MM.1S (cell line): ENCODE results near the gene VPS29.
A peak's percentile ranks its signal among the peaks of the same experiment; 100 is the strongest.

Experiments used
- DNase-seq: peaks from one replicate; pipeline ENCODE4 v3.0.0-alpha.2; 2015
- H2AFZ ChIP-seq: fragments of 300-600 bp; sonication (generic); 2 replicates; pipeline ENCODE4 v1.6.0; 2016; ENCODE audit warnings: antibody characterized with exemption, low read length
- H3F3A ChIP-seq: fragments of 300-600 bp; sonication (generic); 2 replicates; pipeline ENCODE4 v1.6.1; 2016; ENCODE audit warnings: mild to moderate bottlenecking, antibody characterized with exemption, low read length, moderate library complexity, mixed read lengths; ENCODE audit not compliant: insufficient read depth
- H3K27ac ChIP-seq: fragments of 300-600 bp; sonication (generic); 2 replicates; pipeline ENCODE4 v1.5.1; 2016; ENCODE audit warnings: mild to moderate bottlenecking, low read length
- H3K27me3 ChIP-seq: fragments of 300-600 bp; sonication (generic); replicated peaks from 2 replicates; pipeline ENCODE4 v1.6.0; 2016; ENCODE audit warnings: low read length; ENCODE audit not compliant: insufficient read depth
- H3K36me3 ChIP-seq: fragments of 300-600 bp; sonication (generic); replicated peaks from 2 replicates; pipeline ENCODE4 v1.6.1; 2016; ENCODE audit warnings: mild to moderate bottlenecking, low read length, mixed read lengths; ENCODE audit not compliant: insufficient read depth
- H3K4me1 ChIP-seq: fragments of 300-600 bp; sonication (generic); 2 replicates; pipeline ENCODE4 v1.6.1; 2016; ENCODE audit warnings: low read length, mixed read lengths
- H3K4me2 ChIP-seq: fragments of 300-600 bp; sonication (generic); 2 replicates; pipeline ENCODE4 v1.6.0; 2016; ENCODE audit warnings: low read depth, low read length
- H3K4me3 ChIP-seq: fragments of 300-600 bp; sonication (generic); 2 replicates; pipeline ENCODE4 v1.5.1; 2016; ENCODE audit warnings: low read length, mixed read lengths
- H3K79me2 ChIP-seq: fragments of 300-600 bp; sonication (generic); 2 replicates; pipeline ENCODE4 v1.6.1; 2016; ENCODE audit warnings: mixed run types, low read length, mixed read lengths
- H3K9ac ChIP-seq: fragments of 300-600 bp; sonication (generic); 2 replicates; pipeline ENCODE4 v1.6.1; 2016; ENCODE audit warnings: low read length, mixed read lengths
- H3K9me2 ChIP-seq: fragments of 300-600 bp; sonication (generic); replicated peaks from 2 replicates; pipeline ENCODE4 v1.6.1; 2016; ENCODE audit warnings: mild to moderate bottlenecking, low read length, mixed read lengths; ENCODE audit not compliant: insufficient read depth
- H3K9me3 ChIP-seq: fragments of 300-600 bp; sonication (generic); replicated peaks from 2 replicates; pipeline ENCODE4 v1.6.1; 2016; ENCODE audit warnings: mild to moderate bottlenecking, low read length, mixed read lengths; ENCODE audit not compliant: insufficient read depth
- H4K20me1 ChIP-seq: fragments of 300-600 bp; sonication (generic); 2 replicates; pipeline ENCODE4 v1.6.1; 2016; ENCODE audit warnings: mild to moderate bottlenecking, low read length, moderate library complexity, mixed read lengths; ENCODE audit not compliant: insufficient read depth
- CTCF ChIP-seq: fragments of 300-600 bp; sonication (generic); IDR thresholded peaks from 2 replicates; pipeline ENCODE4 v1.5.1; 2016; ENCODE audit warnings: antibody characterized with exemption, low read length, mixed read lengths
- EZH2 ChIP-seq: fragments of 300-600 bp; sonication (generic); optimal IDR thresholded peaks from 2 replicates; pipeline ENCODE3; 2017; ENCODE audit warnings: low read depth, mild to moderate bottlenecking, antibody characterized with exemption, low read length, mixed read lengths
- EZH2phosphoT487 ChIP-seq: fragments of 300-600 bp; sonication (generic); IDR thresholded peaks from 2 replicates; pipeline ENCODE4 v1.6.1; 2018; ENCODE audit warnings: antibody characterized with exemption, low read length

The VPS29 gene

DNA sequence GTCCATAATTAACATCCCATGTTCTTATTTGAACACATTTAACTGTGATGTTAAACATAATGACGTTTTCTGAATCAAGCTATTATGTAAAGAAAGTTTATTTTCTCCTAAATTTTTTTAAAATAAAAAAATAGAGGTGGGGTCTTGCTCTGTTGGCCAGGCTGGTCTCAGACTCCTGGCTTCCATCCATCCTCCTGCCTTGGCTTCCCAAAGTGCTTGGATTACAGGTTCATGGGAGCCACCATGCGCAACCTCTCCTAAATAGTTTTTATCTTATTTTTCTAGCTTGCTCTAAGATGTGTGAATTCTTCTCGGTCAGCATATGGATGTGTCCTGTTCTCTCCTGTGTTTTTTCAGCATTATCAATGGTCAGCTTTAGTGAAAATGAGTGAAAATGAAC lies 3.4 kb upstream of the VPS29 start:
- Histone ChIP-seq H3F3A (no peaks in the 10 kb centered on the region), H3K9me2 (no peaks in the 10 kb centered on the region), H3K9me3 (no peaks in the 10 kb centered on the region), H3K36me3 (no peaks in the 10 kb centered on the region), H3K4me1 (peaks cover 6% of the 10 kb centered on the region; the same call in 1 of the 2 replicates), H3K4me2 (no peak overlapping the region), H2AFZ (no peak overlapping the region), H3K4me3 (no peak overlapping the region), H4K20me1 (no peaks in the 10 kb centered on the region), H3K79me2 (peaks cover 15% of the 10 kb centered on the region), H3K27ac (no peak overlapping the region), H3K27me3 (no peaks in the 10 kb centered on the region), H3K9ac (no peak overlapping the region)
- TF ChIP-seq EZH2phosphoT487 (no peak), EZH2 (no peak), CTCF (no peak)
- no peak for DNase-seq

GRCh38 chr12:110503432-110503831 lies 1.5 kb upstream of the VPS29 start:
- Histone ChIP-seq H3K79me2 (peaks cover 34% of the 10 kb centered on the region), H2AFZ (no peak overlapping the region), H3K9me3 (no peaks in the 10 kb centered on the region), H3K4me3 (no peak overlapping the region), H3K27me3 (no peaks in the 10 kb centered on the region), H3K27ac (no peak overlapping the region), H3K36me3 (no peaks in the 10 kb centered on the region), H3K4me1 (peaks cover 9% of the 10 kb centered on the region; the same call in 1 of the 2 replicates), H3K4me2 (no peak overlapping the region), H3K9ac (no peak overlapping the region), H3F3A (no peaks in the 10 kb centered on the region), H4K20me1 (no peaks in the 10 kb centered on the region), H3K9me2 (no peaks in the 10 kb centered on the region)
- TF ChIP-seq EZH2phosphoT487 (no peak), EZH2 (no peak), CTCF (no peak)
- DNase-seq, result no peak

GRCh38 chr12:110501399-110501751 lies 536 bp downstream of the VPS29 start:
- peak overlapping the region; percentile 88 for H3K9ac ChIP-seq
- peak overlapping the region; percentile 88 for H3K4me3 ChIP-seq
- H3K4me1 ChIP-seq, result peaks cover 9% of the 10 kb centered on the region; the same call in 1 of the 2 replicates
- peak; percentile 10 for DNase-seq
- H3K4me2 ChIP-seq, result peak overlapping the region; percentile 62; the same call in 1 of the 2 replicates
- H3K27me3 ChIP-seq, result no peaks in the 10 kb centered on the region
- H3F3A ChIP-seq, result no peaks in the 10 kb centered on the region
- no peaks in the 10 kb centered on the region for H3K9me3 ChIP-seq
- H3K9me2 ChIP-seq, result no peaks in the 10 kb centered on the region
- peaks cover 43% of the 10 kb centered on the region for H3K79me2 ChIP-seq
- H4K20me1 ChIP-seq, result no peaks in the 10 kb centered on the region
- H2AFZ ChIP-seq, result peak overlapping the region; percentile 35
- H3K36me3 ChIP-seq, result no peaks in the 10 kb centered on the region
- peak overlapping the region; percentile 76 for H3K27ac ChIP-seq
- TF ChIP-seq CTCF (no peak), EZH2 (no peak), EZH2phosphoT487 (no peak)
